Liver (tissue), 3 donors: ENCODE measurements around the gene ERBIN.

Experiments used
- CTCF ChIP-seq: fragments of 150-350 bp; IDR thresholded peaks from 2 replicates; pipeline ENCODE4 v1.5.1; 2017; ENCODE audit warnings: improper control_type of control experiment, low read depth, low read length; ENCODE audit not compliant: missing input control
- NR2F2 ChIP-seq: IDR thresholded peaks from 2 replicates; pipeline ENCODE4 v1.6.1; 2016; ENCODE audit warnings: antibody characterized with exemption
- REST ChIP-seq: IDR thresholded peaks from 2 replicates; pipeline ENCODE4 v1.6.1; 2016; ENCODE audit warnings: antibody characterized with exemption, mild to moderate bottlenecking
- RXRA ChIP-seq, 2 donors: IDR thresholded peaks; 2 replicates each; pipeline ENCODE4 v1.6.1; 2017 to 2018; ENCODE audit warnings: antibody characterized with exemption in 2 of 2, mild to moderate bottlenecking in 1 of 2
- TAF1 ChIP-seq: conservative IDR thresholded peaks from 2 replicates; pipeline ENCODE4 v1.6.1; 2016; ENCODE audit warnings: antibody characterized with exemption, mild to moderate bottlenecking
- ZBTB33 ChIP-seq: IDR thresholded peaks from 2 replicates; pipeline ENCODE4 v1.6.1; 2016; ENCODE audit warnings: antibody characterized with exemption
- donor health status: healthy.
- donor health status: healthy.

- TF ChIP-seq CTCF (no peak), TAF1 (no peak), RXRA (IDR thresholded peaks at IDR 0.05) (no peak), ZBTB33 (no peak), REST (no peak), NR2F2 (no peak)
These were observed 1.3 kb upstream of the ERBIN start for GRCh38 chr5:65925044-65925600.
